Renal pelvis (tissue), 12 donors: ENCODE measurements around the gene PCSK7. TPM values are rescaled to one million over a fixed set of nuclear protein-coding genes. Genes with fewer than 3 reads are reported as not detected.
"Not testable (repeated sequence)": the region's sequence is repeated elsewhere in the genome, so short reads cannot be mapped to it uniquely, and the experiment has no call there.

Experiments
- DNase-seq: peaks from one replicate; pipeline ENCODE4 v3.0.0-alpha.2; 2013
- long read RNA-seq, 16 experiments: transcript quantifications; one replicate each; lab custom pipeline, GENCODE V29; 2026
- polyA plus RNA-seq, 3 donors: library from polyadenylated mRNA; unstranded; fragments of 120-200 nt; gene quantifications; one replicate each; pipeline ENCODE4 v1.2.1, GENCODE V29; 2013; ENCODE audit not compliant: insufficient read length in 3 of 3

The PCSK7 gene
- polyA plus RNA-seq: 10 to 100 TPM; 20.7 to 33.6 (median 31.8) TPM
- long read RNA-seq, donor 1, full-length matches to known transcripts: 3 of 3 reads
- long read RNA-seq, donor 1, partial matches to known transcripts: 0 of 3 reads
- long read RNA-seq, donor 1, other reads (novel, unspliced or antisense): 0 of 3 reads
- long read RNA-seq, donor 2, full-length matches to known transcripts: 2 of 10 reads
- long read RNA-seq, donor 2, partial matches to known transcripts: 8 of 10 reads
- long read RNA-seq, donor 2, other reads (novel, unspliced or antisense): 0 of 10 reads
- long read RNA-seq, donor 3, full-length matches to known transcripts: 3 of 3 reads
- long read RNA-seq, donor 3, partial matches to known transcripts: 0 of 3 reads
- long read RNA-seq, donor 3, other reads (novel, unspliced or antisense): 0 of 3 reads
- long read RNA-seq, donor 4, full-length matches to known transcripts: 1 of 1 reads
- long read RNA-seq, donor 4, partial matches to known transcripts: 0 of 1 reads
- long read RNA-seq, donor 4, other reads (novel, unspliced or antisense): 0 of 1 reads
- long read RNA-seq, donor 5, full-length matches to known transcripts: 1 of 1 reads
- long read RNA-seq, donor 5, partial matches to known transcripts: 0 of 1 reads
- long read RNA-seq, donor 5, other reads (novel, unspliced or antisense): 0 of 1 reads
- long read RNA-seq, donor 6, full-length matches to known transcripts: 2 of 29 reads
- long read RNA-seq, donor 6, partial matches to known transcripts: 27 of 29 reads
- long read RNA-seq, donor 6, other reads (novel, unspliced or antisense): 0 of 29 reads
- long read RNA-seq, donor 7, full-length matches to known transcripts: 2 of 2 reads
- long read RNA-seq, donor 7, partial matches to known transcripts: 0 of 2 reads
- long read RNA-seq, donor 7, other reads (novel, unspliced or antisense): 0 of 2 reads
- long read RNA-seq, donor 8, full-length matches to known transcripts: 1 of 1 reads
- long read RNA-seq, donor 8, partial matches to known transcripts: 0 of 1 reads
- long read RNA-seq, donor 8, other reads (novel, unspliced or antisense): 0 of 1 reads
- long read RNA-seq, donor 9, full-length matches to known transcripts: 2 of 2 reads
- long read RNA-seq, donor 9, partial matches to known transcripts: 0 of 2 reads
- long read RNA-seq, donor 9, other reads (novel, unspliced or antisense): 0 of 2 reads
- long read RNA-seq, donor 10, partial matches to known transcripts: 0 of 1 reads
- long read RNA-seq, donor 10, other reads (novel, unspliced or antisense): 0 of 1 reads
- long read RNA-seq, donor 11, full-length matches to known transcripts: 2 of 2 reads
- long read RNA-seq, donor 11, partial matches to known transcripts: 0 of 2 reads
- long read RNA-seq, donor 11, other reads (novel, unspliced or antisense): 0 of 2 reads
- long read RNA-seq, donor 12, full-length matches to known transcripts: 3 of 43 reads
- long read RNA-seq, donor 12, partial matches to known transcripts: 32 of 43 reads
- long read RNA-seq, donor 12, other reads (novel, unspliced or antisense): 8 of 43 reads
- long read RNA-seq, donor 13: 0 reads
- long read RNA-seq, donor 14: 0 reads
- long read RNA-seq, donor 15, full-length matches to known transcripts: 3 of 3 reads
- long read RNA-seq, donor 15, partial matches to known transcripts: 0 of 3 reads
- long read RNA-seq, donor 15, other reads (novel, unspliced or antisense): 0 of 3 reads
- long read RNA-seq, donor 16, full-length matches to known transcripts: 4 of 4 reads
- long read RNA-seq, donor 16, partial matches to known transcripts: 0 of 4 reads
- long read RNA-seq, donor 16, other reads (novel, unspliced or antisense): 0 of 4 reads

GRCh38 chr11:117231842-117232091 is at the start of gene PCSK7:
TSS of gene PCSK7 (minus strand) at chr11:117232073. CDS start at chr11:117229844, 2,229 bp downstream.
- no peak for DNase-seq

- DNase-seq: no peak
These were observed 49.3 kb upstream of the PCSK7 start for GRCh38 chr11:117281159-117281558.

- no peak for DNase-seq
These were observed 48.0 kb upstream of the PCSK7 start for GRCh38 chr11:117279711-117280376.

- DNase-seq: no peak
These were observed 46.5 kb upstream of the PCSK7 start for GRCh38 chr11:117278347-117278746.

GRCh38 chr11:117273550-117274289 is 41.8 kb upstream of the PCSK7 start:
- no peak for DNase-seq

GRCh38 chr11:117272175-117272574 is 40.3 kb upstream of the PCSK7 start:
- not testable (repeated sequence) for DNase-seq

- DNase-seq: no peak
These were observed 39.3 kb upstream of the PCSK7 start for GRCh38 chr11:117271208-117271607.

GRCh38 chr11:117269856-117270255 is 38.0 kb upstream of the PCSK7 start:
- DNase-seq: no peak

- DNase-seq: no peak
These were observed 33.9 kb upstream of the PCSK7 start for GRCh38 chr11:117265745-117266144.

- not testable (repeated sequence) for DNase-seq
These were observed 32.9 kb upstream of the PCSK7 start for GRCh38 chr11:117264624-117265323.

GRCh38 chr11:117259417-117259816 is 27.5 kb upstream of the PCSK7 start:
- no peak for DNase-seq

- DNase-seq: no peak
These were observed 26.7 kb upstream of the PCSK7 start for GRCh38 chr11:117258576-117258975.

- DNase-seq: no peak
These were observed 24.7 kb upstream of the PCSK7 start for GRCh38 chr11:117256573-117256972.

- no peak for DNase-seq
These were observed 24.1 kb upstream of the PCSK7 start for GRCh38 chr11:117255966-117256365.

- no peak for DNase-seq
These were observed 19.6 kb upstream of the PCSK7 start for GRCh38 chr11:117251506-117251905.

- no peak for DNase-seq
These were observed 17.7 kb upstream of the PCSK7 start for GRCh38 chr11:117249571-117249970.

- DNase-seq: no peak
These were observed 16.5 kb upstream of the PCSK7 start for GRCh38 chr11:117248341-117248740.

GRCh38 chr11:117239295-117239694 is 7.4 kb upstream of the PCSK7 start:
- DNase-seq: no peak

- DNase-seq: no peak
These were observed 6.3 kb upstream of the PCSK7 start for GRCh38 chr11:117238221-117238620.
